Measurements from ENCODE around the gene ZNF322. TPM values are rescaled to one million over a fixed set of nuclear protein-coding genes. Genes with fewer than 3 reads are reported as not detected.

ZNF322 gene
- polyA plus RNA-seq, 3 donors: 2.0 to 5.1 (median 3.6) TPM

- Histone ChIP-seq H2AFZ (ENCODE audit: insufficient read depth, low read depth, low read length, poor library complexity, severe bottlenecking) (no peak overlapping the region), H3K4me2 (replicated peaks; ENCODE audit: extremely low read depth, low read length, poor library complexity, severe bottlenecking) (no peak overlapping the region), H3K27ac (ENCODE audit: low read depth in 1 of 2, low read length in 2 of 2) (no peak overlapping the region), H3K9me3 (replicated peaks in 1 of 2; ENCODE audit: control insufficient read depth in 1 of 2, insufficient read depth in 1 of 2, low read length in 2 of 2) (peaks cover 23 to 26% of the 10 kb centered on the region in 2 donors), H3K36me3 (replicated peaks in 1 of 2; ENCODE audit: control insufficient read depth in 1 of 2, insufficient read depth in 2 of 2, low read length in 2 of 2) (peaks cover 0 to 4% of the 10 kb centered on the region in 2 donors), H3K4me1 (ENCODE audit: control insufficient read depth in 1 of 2, insufficient read depth in 2 of 2, low read length in 2 of 2) (no peaks in the 10 kb centered on the region), H3K27me3 (ENCODE audit: control insufficient read depth in 2 of 2, insufficient read depth in 2 of 2, low read length in 2 of 2) (no peaks in the 10 kb centered on the region), H3K9ac (ENCODE audit: insufficient read depth, low read length, poor library complexity, severe bottlenecking) (no peak overlapping the region), H3K79me2 (ENCODE audit: insufficient read depth, low read length) (no peaks in the 10 kb centered on the region), H4K20me1 (ENCODE audit: insufficient read depth, low read length) (no peaks in the 10 kb centered on the region), H3K4me3 (replicated peaks in 1 of 3; ENCODE audit: low read depth in 2 of 3, low read length in 3 of 3) (no peak overlapping the region)
- Mint-ChIP-seq H3K27me3 (ENCODE audit: low read depth in 3 of 3) (no peaks in the 10 kb centered on the region), H3K9me3 (peaks cover 8 to 44% (median 34%) of the 10 kb centered on the region in 7 donors), H3K36me3 (peaks cover 2 to 6% of the 10 kb centered on the region in 2 donors), H3K27ac (no peak overlapping the region), H3K4me3 (no peak overlapping the region), H3K4me1 (no peaks in the 10 kb centered on the region)
- DNase-seq: no peak
- TF ChIP-seq CTCF (IDR thresholded peaks at IDR 0.05): no peak
- WGBS (ENCODE audit: insufficient coverage): no CpG with 5 or more reads among the region's 1 CpG
- intact Hi-C loops (cut with micrococcal nuclease): no loop called here
Measured at GRCh38 chr6:26629359-26629758, 30.2 kb downstream of the ZNF322 start.

DNA sequence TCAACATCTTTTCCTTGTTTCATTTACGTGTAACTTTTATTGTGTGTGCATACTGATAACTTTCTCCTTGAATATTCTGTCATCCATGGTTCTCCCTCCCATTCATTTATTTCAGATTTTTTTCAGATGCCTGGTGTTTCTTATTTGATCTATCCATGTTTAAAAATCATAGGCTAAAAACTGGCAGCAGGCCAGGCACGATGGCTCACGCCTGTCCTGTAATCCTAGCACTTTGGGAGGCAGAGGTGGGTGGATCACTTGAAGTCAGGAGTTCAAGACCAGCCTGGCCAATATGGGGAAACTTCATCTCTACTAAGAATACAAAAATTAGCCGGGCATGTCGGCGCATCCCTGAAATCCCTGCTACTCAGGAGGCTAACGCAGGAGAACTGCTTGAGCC lies 31.7 kb downstream of the ZNF322 start:
- no peaks in the 10 kb centered on the region for H3K4me1 Mint-ChIP-seq
- Histone ChIP-seq H4K20me1 (ENCODE audit: insufficient read depth, low read length) (no peaks in the 10 kb centered on the region), H3K4me1 (ENCODE audit: control insufficient read depth in 1 of 2, insufficient read depth in 2 of 2, low read length in 2 of 2) (no peaks in the 10 kb centered on the region), H2AFZ (ENCODE audit: insufficient read depth, low read depth, low read length, poor library complexity, severe bottlenecking) (no peak overlapping the region), H3K4me3 (replicated peaks in 1 of 3; ENCODE audit: low read depth in 2 of 3, low read length in 3 of 3) (no peak overlapping the region), H3K36me3 (replicated peaks in 1 of 2; ENCODE audit: control insufficient read depth in 1 of 2, insufficient read depth in 2 of 2, low read length in 2 of 2) (no peaks in the 10 kb centered on the region), H3K9ac (ENCODE audit: insufficient read depth, low read length, poor library complexity, severe bottlenecking) (no peak overlapping the region), H3K79me2 (ENCODE audit: insufficient read depth, low read length) (no peaks in the 10 kb centered on the region), H3K4me2 (replicated peaks; ENCODE audit: extremely low read depth, low read length, poor library complexity, severe bottlenecking) (no peak overlapping the region), H3K27me3 (ENCODE audit: control insufficient read depth in 2 of 2, insufficient read depth in 2 of 2, low read length in 2 of 2) (no peaks in the 10 kb centered on the region), H3K9me3 (replicated peaks in 1 of 2; ENCODE audit: control insufficient read depth in 1 of 2, insufficient read depth in 1 of 2, low read length in 2 of 2) (peaks cover 9 to 26% of the 10 kb centered on the region in 2 donors), H3K27ac (ENCODE audit: low read depth in 1 of 2, low read length in 2 of 2) (no peak overlapping the region)
- no peak overlapping the region for H3K4me3 Mint-ChIP-seq
- 93% methylated on average over 4 of the region's 7 CpGs for WGBS (ENCODE audit: insufficient coverage)
- H3K27me3 Mint-ChIP-seq (ENCODE audit: low read depth in 3 of 3): peaks cover 0 to 3% (median 0%) of the 10 kb centered on the region in 3 donors
- no peak for TF ChIP-seq CTCF (IDR thresholded peaks at IDR 0.05)
- H3K27ac Mint-ChIP-seq: no peak overlapping the region
- intact Hi-C loops (cut with micrococcal nuclease): no loop called here
- no peak for DNase-seq
- peaks cover 6 to 43% (median 35%) of the 10 kb centered on the region in 7 donors for H3K9me3 Mint-ChIP-seq
- H3K36me3 Mint-ChIP-seq: no peaks in the 10 kb centered on the region
